ENCODE measurements around the gene FKBP10. TPM values are rescaled to one million over a fixed set of nuclear protein-coding genes. Genes with fewer than 3 reads are reported as not detected.
A peak's percentile ranks its signal among the peaks of the same experiment; 100 is the strongest.

FKBP10 gene
- total RNA-seq, 1 donor from 2014 or later: 249 TPM

DNA sequence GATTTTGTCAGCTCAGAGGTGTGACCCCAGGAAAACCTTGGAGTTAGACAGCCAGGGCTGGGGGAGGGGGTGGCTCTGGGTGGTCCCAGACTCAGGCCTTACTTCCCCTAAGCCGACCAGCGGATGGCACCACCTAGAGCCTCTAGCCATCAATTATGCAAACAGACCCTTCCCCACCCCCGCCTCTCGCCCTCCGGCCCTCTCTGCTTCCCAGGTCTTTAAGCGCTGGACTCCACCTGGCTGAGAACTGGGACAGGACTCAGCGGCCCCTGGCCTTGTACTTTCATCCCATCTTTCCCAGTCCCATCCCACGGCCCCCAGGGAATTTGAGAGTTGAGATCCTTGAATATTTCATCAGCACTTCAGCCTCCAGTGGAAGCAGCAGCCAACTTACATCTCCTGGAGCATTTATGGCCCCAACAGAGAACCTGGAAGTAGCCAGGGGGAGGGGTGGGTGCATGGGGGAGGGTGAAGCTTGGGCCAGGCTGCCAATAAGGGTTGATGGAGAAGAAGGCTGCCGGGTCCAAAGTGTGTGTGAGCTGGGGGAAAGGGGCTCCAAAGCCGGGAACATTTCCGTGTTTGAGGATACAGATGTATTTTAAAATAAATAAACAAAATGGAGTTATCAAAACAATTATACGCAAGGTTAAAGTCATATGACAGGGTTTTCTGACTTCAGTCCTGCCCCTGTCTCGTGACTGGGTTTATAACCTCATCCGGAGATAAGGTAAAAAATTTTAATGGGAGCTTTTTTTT is 18.8 kb upstream of the FKBP10 start:
- TF ChIP-seq, protein P1, sequence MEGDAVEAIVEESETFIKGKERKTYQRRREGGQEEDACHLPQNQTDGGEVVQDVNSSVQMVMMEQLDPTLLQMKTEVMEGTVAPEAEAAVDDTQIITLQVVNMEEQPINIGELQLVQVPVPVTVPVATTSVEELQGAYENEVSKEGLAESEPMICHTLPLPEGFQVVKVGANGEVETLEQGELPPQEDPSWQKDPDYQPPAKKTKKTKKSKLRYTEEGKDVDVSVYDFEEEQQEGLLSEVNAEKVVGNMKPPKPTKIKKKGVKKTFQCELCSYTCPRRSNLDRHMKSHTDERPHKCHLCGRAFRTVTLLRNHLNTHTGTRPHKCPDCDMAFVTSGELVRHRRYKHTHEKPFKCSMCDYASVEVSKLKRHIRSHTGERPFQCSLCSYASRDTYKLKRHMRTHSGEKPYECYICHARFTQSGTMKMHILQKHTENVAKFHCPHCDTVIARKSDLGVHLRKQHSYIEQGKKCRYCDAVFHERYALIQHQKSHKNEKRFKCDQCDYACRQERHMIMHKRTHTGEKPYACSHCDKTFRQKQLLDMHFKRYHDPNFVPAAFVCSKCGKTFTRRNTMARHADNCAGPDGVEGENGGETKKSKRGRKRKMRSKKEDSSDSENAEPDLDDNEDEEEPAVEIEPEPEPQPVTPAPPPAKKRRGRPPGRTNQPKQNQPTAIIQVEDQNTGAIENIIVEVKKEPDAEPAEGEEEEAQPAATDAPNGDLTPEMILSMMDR (conservative IDR thresholded peaks at IDR 0.05): no peak
- Mint-ChIP-seq H3K4me3 (peak overlapping the region; percentile 67), H3K27ac (peak overlapping the region; percentile 98), H3K27me3 (no peaks in the 10 kb centered on the region), H3K4me1 (ENCODE audit: unreplicated experiment) (peaks cover 26% of the 10 kb centered on the region), H3K36me3 (no peaks in the 10 kb centered on the region), H3K9me3 (no peaks in the 10 kb centered on the region)
- DNase-seq (ENCODE audit: extremely low spot score, unreplicated experiment): no peak

DNA sequence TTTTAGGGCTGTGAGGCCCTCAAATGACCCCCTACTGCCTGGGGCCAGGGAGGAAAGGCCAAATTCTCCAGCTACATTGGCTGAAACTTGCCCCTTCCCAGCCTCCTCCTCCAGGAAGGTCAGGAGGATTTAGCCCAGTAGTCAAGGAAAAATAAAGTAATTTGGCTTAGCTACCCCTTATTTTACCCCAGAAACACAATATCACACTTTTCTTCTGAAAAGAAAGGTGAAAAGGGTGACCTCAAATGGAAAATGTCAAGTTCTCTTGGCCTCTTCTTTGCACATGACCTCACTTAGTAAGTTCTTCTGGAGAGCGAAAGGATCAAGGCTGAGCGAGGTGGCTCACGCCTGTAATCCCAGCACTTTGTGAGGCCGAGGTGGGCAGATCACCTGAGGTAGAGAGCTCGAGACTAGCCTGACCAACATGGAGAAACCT is 18.2 kb upstream of the FKBP10 start:
- DNase-seq (ENCODE audit: extremely low spot score, unreplicated experiment): no peak
- Mint-ChIP-seq H3K36me3 (no peaks in the 10 kb centered on the region), H3K27ac (peak overlapping the region; percentile 82), H3K9me3 (no peaks in the 10 kb centered on the region), H3K27me3 (no peaks in the 10 kb centered on the region), H3K4me3 (no peak overlapping the region), H3K4me1 (ENCODE audit: unreplicated experiment) (peaks cover 27% of the 10 kb centered on the region)
- TF ChIP-seq, protein P1 (conservative IDR thresholded peaks at IDR 0.05): no peak

DNA sequence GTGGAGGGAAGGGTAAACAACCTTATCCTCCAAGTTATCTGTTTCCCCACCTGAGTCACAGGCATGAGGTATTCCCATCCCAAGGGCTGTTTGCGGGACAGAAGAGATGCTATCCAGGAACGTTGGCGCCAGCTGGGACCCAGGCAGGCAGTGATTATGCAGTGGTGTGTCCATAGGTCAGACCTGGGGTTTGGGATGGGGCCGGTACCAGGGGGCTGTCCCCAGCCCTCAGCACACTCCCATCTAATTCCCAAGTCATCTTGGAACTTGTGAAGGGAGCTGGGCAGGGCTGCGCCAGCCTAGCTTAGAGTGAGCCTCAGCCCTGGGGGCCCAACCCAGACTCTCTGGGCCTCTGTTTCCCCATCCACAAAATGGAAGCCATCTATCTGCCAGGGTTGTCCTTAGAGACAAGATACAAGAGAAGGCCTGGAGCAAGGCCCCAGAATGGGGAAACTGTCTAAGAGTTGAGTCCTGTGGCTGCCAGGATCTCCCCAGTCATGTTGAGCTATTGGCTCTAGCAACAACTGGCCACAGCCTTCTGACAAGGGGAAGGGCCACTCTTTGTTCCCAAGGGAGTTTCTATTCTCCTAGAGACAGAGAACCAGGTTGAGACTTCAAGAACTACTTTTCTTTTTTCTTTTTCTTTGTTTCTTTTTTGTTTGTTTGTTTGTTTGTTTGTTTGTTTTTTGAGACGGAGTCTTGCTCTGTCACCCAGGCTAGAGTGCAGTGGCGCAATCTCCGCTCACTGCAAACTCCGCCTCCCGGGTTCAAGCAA is 16.5 kb upstream of the FKBP10 start:
- no peak for DNase-seq (ENCODE audit: extremely low spot score, unreplicated experiment)
- no peaks in the 10 kb centered on the region for H3K9me3 Mint-ChIP-seq
- no peak overlapping the region for H3K4me3 Mint-ChIP-seq
- peak overlapping the region; percentile 82 for H3K27ac Mint-ChIP-seq
- H3K4me1 Mint-ChIP-seq (ENCODE audit: unreplicated experiment): peaks cover 34% of the 10 kb centered on the region
- no peaks in the 10 kb centered on the region for H3K36me3 Mint-ChIP-seq
- TF ChIP-seq, protein P1 (conservative IDR thresholded peaks at IDR 0.05): no peak
- no peaks in the 10 kb centered on the region for H3K27me3 Mint-ChIP-seq

DNA sequence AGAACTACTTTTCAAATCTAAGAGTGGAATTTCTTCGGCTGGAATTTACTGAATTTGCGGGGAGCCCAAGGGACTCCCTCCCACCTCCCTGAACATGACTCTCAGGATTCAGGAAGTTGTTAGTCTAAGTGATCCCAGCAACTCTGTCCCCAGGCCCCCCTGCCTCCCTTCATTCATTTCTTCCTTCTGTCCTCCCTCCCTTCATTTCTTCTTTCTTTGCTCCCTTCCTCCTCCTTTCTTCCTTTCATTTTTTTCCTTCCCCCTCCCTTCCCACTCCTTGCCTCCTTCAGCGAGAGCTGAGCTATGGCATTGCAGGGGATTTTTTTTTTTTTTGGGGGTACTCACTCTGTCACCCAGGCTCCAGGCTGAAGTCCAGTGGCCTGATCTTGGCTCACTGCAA is 15.4 kb upstream of the FKBP10 start:
- TF ChIP-seq, protein P1 (conservative IDR thresholded peaks at IDR 0.05): no peak
- H3K4me3 Mint-ChIP-seq: no peak overlapping the region
- peaks cover 4% of the 10 kb centered on the region for H3K36me3 Mint-ChIP-seq
- no peaks in the 10 kb centered on the region for H3K9me3 Mint-ChIP-seq
- no peaks in the 10 kb centered on the region for H3K27me3 Mint-ChIP-seq
- DNase-seq (ENCODE audit: extremely low spot score, unreplicated experiment): no peak
- peaks cover 39% of the 10 kb centered on the region for H3K4me1 Mint-ChIP-seq (ENCODE audit: unreplicated experiment)
- peak overlapping the region; percentile 59 for H3K27ac Mint-ChIP-seq

DNA sequence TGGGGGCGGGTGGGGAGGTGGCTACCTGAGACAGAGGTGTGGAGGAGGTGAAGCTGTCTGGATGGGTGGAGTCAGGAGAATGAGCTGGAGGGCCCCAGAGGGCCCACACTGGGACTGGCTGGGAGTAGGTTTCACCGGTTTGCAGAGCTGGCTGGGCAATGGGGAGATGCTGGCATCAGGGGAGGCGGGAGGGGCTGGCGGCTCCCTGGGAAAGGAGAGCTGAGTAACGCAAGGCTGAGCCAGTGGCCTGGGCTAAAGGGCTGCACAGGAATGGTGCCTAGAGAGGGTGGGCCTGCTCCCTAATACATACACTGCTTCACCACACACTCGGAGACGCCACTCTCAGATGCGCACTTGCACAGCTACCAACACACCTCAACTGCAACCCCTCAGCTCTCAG is 13.4 kb upstream of the FKBP10 start:
- H3K4me3 Mint-ChIP-seq: peak overlapping the region; percentile 24
- H3K27ac Mint-ChIP-seq: peak overlapping the region; percentile 98
- TF ChIP-seq, protein P1 (conservative IDR thresholded peaks at IDR 0.05): no peak
- no peak for DNase-seq (ENCODE audit: extremely low spot score, unreplicated experiment)
- no peaks in the 10 kb centered on the region for H3K9me3 Mint-ChIP-seq
- H3K36me3 Mint-ChIP-seq: peaks cover 4% of the 10 kb centered on the region
- H3K4me1 Mint-ChIP-seq (ENCODE audit: unreplicated experiment): peaks cover 22% of the 10 kb centered on the region
- no peaks in the 10 kb centered on the region for H3K27me3 Mint-ChIP-seq
